ENCODE results near the gene FXYD3.

Gene FXYD3

GRCh38 chr19:35115177-35115951 is at the start of gene FXYD3:
FXYD3 (plus strand) TSS chr19:35115823; CDS start chr19:35119377, 3,554 bp downstream.
- DNase-seq (ENCODE audit: low read depth), result no peak

GRCh38 chr19:35066121-35066520 is 49.5 kb upstream of the FXYD3 start:
- DNase-seq (ENCODE audit: low read depth), result no peak

- peak; percentile 74 for DNase-seq (ENCODE audit: low read depth)
Observed at GRCh38 chr19:35066691-35067563, 48.7 kb upstream of the FXYD3 start.

GRCh38 chr19:35068941-35069634 is 46.5 kb upstream of the FXYD3 start:
- DNase-seq (ENCODE audit: low read depth), result no peak

GRCh38 chr19:35069696-35070095 is 45.9 kb upstream of the FXYD3 start:
- DNase-seq (ENCODE audit: low read depth), result no peak

GRCh38 chr19:35070471-35070870 is 45.2 kb upstream of the FXYD3 start:
- DNase-seq (ENCODE audit: low read depth), result no peak

GRCh38 chr19:35073516-35073915 is 42.1 kb upstream of the FXYD3 start:
- DNase-seq (ENCODE audit: low read depth), result no peak

GRCh38 chr19:35073941-35074340 is 41.7 kb upstream of the FXYD3 start:
- DNase-seq (ENCODE audit: low read depth), result no peak

- no peak for DNase-seq (ENCODE audit: low read depth)
Observed at GRCh38 chr19:35074426-35075201, 41.0 kb upstream of the FXYD3 start.

GRCh38 chr19:35075202-35076025 is 40.2 kb upstream of the FXYD3 start:
- no peak for DNase-seq (ENCODE audit: low read depth)

GRCh38 chr19:35076026-35076370 is 39.6 kb upstream of the FXYD3 start:
- no peak for DNase-seq (ENCODE audit: low read depth)

- DNase-seq (ENCODE audit: low read depth), result no peak
Observed at GRCh38 chr19:35076657-35077056, 39.0 kb upstream of the FXYD3 start.

GRCh38 chr19:35077411-35078223 is 38.0 kb upstream of the FXYD3 start:
- DNase-seq (ENCODE audit: low read depth), result no peak

- DNase-seq (ENCODE audit: low read depth), result no peak
Observed at GRCh38 chr19:35079826-35080225, 35.8 kb upstream of the FXYD3 start.

GRCh38 chr19:35080613-35081170 is 34.9 kb upstream of the FXYD3 start:
- no peak for DNase-seq (ENCODE audit: low read depth)

- no peak for DNase-seq (ENCODE audit: low read depth)
Observed at GRCh38 chr19:35081201-35081600, 34.4 kb upstream of the FXYD3 start.

- DNase-seq (ENCODE audit: low read depth), result no peak
Observed at GRCh38 chr19:35083691-35084508, 31.7 kb upstream of the FXYD3 start.

- no peak for DNase-seq (ENCODE audit: low read depth)
Observed at GRCh38 chr19:35084509-35084762, 31.2 kb upstream of the FXYD3 start.

GRCh38 chr19:35085947-35086346 is 29.7 kb upstream of the FXYD3 start:
- DNase-seq (ENCODE audit: low read depth), result no peak

All from fibroblast of gingiva (primary cell).